HG03442 (cell line): Measurements from ENCODE around the gene ASTN2.

ENCODE experiments used
- ATAC-seq: cut with Tn5 transposase; IDR thresholded peaks from one replicate; pipeline ENCODE4 v1.9.1; 2021; ENCODE audit warnings: mild to moderate bottlenecking, moderate library complexity; ENCODE audit not compliant: unreplicated experiment

Gene ASTN2

DNA sequence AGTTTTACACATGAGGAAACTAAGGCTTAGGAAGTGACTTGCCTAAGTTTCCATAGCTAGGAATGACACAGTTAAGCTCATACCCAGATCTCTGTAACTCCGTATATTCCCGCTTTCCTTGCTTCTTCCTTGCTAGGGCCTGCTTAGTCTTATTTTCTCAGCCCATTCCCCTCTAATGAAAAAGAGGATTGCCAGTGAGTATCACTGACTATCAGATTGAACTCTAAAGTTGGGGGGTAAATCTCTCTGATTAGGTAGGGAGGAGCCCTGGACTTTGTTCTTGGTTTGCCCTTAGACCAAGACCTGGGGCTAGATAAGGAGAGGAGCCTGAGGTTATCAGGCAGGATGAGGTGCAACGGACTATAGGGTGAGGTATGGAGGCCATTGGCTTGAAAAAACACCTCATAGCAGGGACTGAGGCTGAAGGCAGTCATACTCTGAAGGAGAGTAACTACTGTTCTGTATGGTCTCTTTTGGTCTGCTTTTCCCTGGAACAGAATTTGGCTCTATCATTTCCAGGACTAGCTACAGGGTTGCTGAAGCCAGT is 725.3 kb downstream of the ASTN2 start:
- no peak for ATAC-seq

DNA sequence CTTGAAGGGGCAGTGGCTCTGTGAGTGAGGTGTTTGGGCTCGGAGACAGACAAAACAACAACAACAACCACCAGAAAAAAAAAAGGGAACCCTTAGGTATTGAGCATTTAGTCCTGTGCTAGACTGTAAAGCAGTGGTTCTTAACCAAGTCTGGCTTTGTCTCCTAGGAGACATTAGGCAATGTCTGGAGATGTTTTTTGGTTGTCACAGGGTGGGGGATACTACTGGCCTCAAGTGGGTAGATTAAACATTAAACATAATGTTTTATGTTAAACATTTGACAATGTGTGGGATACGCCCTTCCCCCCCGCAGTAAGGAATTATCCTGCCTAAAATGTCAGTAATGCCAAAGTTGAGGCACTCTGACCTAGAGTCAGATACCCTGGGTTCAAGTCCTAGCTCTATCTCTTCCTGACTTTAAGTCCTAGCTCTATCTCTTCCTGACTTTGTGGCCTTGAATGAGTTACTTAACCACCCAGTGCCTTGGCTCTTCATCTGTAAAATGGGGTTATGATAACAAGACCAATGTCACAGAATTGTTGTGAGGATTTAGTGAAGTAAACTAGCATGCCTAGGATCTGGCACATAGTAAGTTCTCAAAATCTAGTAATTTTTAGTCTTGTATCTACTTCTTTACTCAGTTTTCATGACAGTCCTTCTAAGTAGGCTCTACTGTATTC is 725.9 kb downstream of the ASTN2 start:
- ATAC-seq, result no peak

DNA sequence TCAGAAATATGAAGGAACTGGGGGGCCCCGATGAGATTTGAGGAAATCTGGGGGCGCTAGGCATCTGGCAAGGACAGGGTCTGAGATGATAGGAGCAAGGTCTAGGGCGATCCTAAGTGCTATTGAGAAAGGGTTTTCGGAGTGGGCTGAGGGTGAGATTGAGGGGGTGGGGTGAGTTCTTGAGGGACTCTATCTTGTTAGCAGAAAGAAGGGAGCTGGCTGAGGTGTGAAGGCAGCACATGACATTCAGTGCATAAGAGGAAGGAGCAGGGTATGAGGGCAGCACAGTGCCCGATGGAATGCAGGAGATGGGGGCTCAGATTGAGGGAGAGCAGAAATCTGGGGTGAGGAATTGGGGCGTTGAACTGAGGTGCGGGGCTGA is 727.1 kb downstream of the ASTN2 start:
- ATAC-seq, result no peak

DNA sequence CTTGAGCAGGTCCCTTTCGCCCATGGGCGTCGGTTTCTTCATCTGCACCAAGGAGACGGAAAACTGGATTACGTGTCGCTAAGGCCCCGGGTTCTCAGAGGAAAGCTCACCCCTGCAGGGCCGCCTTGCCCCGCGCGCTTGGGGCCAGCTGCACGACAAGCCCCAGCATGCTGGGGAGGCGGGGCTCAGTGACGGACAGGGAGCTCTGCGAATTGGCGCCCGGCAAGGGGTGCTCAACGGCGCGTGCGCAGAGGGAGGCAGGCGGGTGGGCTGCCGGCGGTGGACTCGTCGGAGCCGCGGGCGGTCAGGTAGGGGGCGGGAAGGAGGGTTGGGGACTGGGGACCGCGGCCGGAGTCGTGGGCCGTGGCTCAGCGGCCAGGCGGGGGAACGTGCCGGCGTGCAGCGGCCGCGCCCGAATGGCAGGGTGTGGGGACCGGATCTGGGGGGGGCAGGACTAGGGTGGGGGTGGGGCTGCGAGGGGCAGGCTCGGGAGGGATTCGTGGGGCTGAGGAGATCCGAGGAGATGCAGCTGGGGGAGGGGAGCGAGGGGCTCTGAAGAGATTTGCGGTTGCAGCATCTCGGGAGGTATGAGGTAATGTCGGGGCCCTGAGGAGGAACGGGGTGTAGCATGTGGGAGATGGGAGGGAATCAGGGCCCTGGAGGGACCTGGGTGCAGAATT is 727.6 kb downstream of the ASTN2 start, which contains the start of gene TRIM32:
Gene TRIM32 (plus strand): TSS at position 232 of the 680 bp plus-strand sequence. CDS start 10,438 bp downstream, outside the sequence.
- peak; percentile 98 for ATAC-seq

DNA sequence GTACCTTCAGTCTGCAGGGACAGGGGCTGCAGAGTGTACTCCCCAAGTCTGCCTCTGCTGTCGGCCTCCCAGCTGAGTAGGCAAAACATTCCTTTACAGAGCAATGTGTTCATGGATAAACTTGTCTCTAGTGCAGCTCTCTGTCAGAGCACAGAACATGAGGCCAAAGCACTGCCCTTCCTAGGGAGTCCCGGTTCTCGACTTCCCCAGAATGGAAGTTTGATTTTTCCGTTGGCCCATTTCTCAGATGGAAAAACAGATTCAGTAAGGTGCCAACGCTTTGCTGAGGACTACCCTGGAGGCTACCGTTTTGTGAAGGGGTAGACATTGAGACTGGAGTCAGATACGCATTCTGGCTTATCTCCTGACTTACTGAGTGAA is 728.2 kb downstream of the ASTN2 start:
- peak; percentile 33 for ATAC-seq

DNA sequence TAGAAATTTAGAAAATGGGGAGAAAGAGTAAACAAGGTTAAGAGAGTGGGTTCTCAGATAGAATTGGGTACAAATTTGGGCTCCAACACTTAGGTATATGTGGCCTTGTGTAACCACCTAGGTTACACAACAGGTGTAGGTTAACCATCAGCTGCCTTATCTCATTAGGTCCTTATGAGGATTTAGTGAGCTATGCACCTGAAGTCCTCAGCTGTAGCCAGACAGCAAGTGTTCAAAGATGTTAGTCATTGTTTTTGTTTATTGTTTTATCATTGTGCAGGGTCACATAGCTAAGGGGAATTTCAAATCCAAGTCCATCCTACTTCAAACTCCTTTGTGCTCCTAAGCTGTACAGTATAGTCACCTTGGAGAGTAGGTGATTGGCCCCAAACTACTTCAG is 728.7 kb downstream of the ASTN2 start:
- ATAC-seq, result no peak

DNA sequence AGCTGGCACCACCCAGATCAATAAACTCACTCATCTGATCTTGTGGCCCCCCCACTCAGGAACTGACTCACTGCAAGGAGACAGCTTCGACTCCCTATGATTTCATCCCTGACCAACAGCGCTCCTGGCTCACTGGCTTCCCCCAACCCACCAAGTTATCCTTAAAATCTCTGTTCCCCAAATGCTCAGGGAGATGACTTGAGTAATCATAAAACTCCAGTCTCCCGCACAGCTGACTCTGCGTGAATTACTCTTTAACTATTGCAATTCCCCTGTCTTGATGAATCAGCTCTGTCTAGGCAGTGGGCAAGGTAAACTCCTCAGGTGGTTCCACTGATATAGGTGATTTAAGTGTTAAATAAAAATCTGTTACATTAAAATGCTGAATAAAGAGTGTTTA is 729.7 kb downstream of the ASTN2 start:
- ATAC-seq, result no peak

DNA sequence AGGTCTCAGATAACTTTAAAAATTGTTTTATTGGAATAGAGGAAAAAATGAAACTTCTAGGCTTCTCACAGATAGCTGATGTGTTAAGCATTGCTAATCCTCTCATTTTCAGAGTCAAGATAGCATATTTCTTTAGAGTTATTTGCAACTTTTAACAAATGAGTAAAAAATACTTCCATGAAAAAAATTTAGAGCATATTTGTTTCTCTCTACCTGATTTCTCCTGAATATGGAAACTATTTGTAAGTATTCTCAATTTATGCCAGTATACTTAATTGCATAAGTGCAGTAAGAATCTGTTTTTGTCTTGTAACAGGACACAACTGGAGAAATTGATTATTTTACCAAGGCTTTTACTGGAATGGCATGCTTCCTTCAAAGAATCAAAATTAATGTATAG is 731.3 kb downstream of the ASTN2 start:
- no peak for ATAC-seq

DNA sequence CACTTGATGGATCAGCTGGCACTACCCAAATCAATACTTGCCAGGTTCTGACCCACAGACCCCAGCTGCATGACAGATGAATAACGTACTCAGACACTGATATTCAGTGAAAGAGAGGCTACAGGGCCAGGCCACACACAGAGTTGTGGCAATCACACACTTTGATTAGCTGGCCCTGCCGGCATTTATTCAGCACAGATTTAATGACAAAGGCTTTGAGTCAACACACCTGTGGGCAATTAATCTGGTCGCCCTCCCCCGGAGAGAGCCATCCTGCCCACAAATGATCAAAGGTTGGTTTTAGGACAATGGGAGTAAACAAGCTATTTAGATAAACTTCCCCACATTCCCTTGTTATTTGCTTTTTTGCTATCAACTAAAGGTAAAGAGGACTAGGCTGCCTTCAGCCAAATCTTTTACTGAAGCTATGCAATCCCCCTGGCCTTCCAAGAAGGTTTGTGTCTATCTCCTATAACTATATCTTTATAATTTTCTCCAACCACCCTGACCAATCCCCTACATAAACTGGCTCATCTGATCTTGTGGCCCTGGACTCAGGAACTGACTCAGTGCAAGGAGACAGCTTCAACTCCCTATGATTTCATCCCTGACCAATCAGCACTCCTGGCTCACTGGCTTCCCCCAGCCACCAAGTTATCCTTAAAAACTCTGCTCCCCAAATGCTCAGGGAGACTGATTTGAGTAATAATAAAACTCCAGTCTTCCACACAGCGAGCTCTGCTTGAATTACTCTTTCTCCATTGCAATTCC is 740.5 kb downstream of the ASTN2 start:
- no peak for ATAC-seq

DNA sequence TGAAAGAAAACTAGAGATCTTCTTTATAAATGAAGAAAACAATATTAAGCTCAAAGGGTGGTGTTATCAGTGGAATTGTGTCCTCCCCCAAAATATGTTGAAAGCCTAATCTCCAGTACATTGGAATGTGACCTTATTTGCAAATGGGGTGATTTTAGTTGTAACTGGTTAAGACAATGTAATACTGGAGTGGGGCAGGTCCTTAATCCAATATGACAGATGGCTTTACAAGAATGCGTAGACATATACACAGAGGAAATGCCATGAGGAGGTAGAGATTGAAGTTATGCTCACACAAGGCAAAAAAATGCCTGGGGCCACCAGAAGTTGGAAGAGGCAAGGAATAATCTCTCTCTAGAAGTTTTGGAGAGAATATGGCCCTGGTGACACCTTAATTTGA is 741.5 kb downstream of the ASTN2 start:
- ATAC-seq, result no peak

DNA sequence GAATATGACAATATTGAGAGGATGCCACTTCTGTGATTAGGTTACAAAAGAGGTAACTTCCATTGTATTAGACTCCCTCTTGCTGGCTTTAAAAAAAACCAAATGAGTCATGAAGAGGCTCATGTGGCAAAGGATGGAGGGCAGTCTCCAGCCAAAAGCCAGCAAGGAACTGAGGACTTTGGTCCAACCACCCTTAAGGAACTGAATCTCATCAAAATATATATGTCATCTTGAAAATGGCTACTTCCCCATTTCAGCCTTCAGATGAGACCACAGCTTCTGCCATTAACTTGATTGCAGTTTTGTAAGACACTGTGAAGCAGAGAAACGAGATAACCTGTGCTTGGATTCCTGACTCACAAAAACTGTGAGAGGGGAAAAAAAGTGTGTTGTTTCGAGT is 743.3 kb downstream of the ASTN2 start:
- ATAC-seq, result no peak

DNA sequence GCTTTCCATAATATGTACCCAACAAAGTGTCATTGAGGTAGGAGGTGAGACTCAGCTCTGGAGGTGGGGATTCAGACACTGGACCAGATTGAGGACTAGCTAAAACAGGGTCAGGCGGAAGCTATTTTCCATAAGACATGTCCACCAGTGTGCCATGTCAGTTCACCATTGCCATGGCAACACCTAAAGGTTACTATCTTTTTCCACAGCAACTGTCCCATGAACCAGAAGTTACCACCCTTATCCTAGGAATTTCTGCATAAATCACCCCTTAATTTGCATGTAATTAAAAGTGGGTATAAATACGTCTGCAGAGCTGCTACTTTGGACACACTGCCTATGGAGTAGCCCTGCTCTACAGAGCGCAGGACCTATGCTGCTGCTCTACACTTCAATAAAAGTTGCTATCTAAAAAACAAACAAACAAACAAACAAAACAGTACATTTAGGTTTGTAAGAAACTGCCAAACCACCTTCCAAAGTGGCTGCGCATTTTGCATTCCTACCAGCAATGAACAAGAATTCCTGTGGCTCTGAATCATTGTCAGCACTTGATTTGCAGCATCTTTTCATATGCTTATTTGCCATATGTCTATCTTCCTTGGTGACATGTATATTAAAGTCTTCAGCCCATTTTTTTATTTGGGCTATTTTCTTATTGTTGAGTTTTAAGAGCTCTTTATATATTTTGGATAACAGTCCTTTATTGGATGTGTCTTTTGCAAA is 745.7 kb downstream of the ASTN2 start:
- ATAC-seq, result no peak

DNA sequence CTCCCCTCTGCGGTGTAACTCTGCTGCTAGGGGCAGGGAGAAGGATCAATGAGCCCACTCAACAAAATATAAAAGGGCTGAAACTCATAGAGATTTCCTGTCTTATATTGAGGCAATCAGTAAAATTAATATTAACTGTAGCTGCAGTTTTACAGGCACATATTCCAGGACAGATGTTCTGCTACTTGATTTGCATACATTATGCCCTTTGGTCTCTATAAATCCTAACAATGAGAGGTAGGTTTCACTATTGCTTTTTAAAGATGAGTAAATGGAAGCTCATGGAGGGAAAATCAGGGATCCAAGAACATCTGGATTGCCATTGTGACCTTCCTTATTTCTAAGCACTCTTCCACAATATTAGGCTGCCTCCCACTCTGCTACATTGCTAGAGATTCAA is 751.3 kb downstream of the ASTN2 start:
- ATAC-seq, result no peak

DNA sequence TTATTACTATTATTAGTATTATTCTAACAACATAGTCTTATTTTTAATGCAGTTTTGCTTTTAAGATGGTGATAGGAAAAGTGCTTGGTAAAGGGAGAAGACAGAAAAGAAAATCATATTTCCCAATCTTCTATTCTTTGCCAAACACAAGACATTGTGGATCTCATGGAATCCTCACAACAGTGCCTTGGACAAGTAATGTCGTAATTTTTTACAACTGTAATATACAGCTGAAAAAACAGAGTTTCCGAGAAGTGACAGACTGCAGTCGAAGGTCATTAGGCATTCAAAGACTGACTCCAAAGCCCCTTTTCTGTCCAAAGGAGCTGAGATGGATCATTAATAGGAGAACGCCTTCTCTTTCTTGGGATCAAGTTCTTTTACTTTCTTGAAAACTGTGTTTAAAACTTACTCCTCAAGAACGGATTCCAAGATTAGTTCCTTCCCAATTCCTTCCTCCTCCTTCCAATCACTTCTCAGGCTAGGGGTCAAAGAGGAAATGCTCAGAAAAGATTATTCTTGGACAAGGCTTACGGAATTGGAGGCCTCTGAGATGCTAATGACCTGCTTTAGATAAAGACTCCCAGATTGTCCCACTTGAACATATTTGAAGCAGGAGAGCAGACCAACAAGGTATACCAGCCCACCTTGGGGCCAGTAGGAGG is 752.1 kb downstream of the ASTN2 start:
- no peak for ATAC-seq

DNA sequence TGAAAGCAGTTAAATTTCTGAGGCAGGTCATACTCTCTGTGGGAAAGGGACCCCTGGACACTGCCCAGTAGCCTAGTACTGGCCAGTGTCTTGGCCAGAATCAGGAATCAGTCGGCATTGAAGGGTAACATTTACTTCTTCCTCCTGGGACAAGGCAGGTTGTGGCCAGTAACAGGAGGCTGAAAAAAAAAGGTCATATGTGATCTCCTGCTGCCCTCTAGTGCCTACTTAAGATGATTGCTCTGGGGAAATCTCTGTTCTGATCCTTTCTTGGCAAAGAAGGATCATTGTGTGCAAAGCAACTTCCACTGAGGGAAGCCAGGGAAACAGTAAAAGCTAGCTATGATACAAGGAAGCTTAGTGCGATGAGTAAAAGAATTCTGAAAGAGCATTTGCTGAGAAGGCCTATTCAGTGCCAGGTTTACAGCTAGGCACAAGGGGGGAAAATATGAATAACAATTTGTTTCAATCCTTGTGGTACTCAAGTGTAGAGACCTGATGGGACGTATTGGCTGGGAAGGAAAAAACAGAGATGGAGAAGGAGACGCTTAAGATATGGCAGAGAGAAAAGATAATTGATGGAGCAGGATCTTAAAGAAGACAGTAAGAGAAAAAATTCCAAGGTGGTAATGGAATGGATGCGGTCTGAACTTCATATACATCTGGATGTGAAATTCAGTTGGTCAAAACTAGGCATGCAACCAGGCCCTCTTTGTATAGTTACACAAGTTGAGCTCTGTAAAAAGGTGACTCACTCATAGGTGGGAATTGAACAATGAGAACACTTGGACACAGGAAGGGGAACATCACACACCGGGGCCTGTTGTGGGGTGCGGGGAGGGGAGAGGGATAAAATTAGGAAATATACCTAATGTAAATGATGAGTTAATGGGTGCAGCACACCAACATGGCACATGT is 753.6 kb downstream of the ASTN2 start:
- peak; percentile 93 for ATAC-seq

DNA sequence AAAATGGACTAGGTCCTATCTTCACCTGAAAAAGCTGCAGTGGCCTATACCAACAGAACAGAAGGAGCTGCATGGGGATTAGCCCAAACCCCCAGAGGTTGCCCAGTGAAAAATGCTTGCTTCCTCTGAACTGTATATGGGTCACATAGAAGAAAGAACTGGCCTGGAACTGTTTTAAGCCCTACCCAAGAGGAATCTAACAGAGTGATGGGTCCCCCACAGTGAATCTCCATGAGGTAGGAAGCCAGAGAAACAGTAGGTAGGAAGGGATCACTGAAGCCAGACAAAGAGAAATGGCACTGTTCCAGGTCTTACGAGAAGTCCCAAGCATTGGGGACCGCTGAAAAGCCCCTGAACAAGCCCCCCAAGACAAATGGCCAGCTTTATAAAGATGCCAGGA is 756.6 kb downstream of the ASTN2 start:
- ATAC-seq, result no peak

DNA sequence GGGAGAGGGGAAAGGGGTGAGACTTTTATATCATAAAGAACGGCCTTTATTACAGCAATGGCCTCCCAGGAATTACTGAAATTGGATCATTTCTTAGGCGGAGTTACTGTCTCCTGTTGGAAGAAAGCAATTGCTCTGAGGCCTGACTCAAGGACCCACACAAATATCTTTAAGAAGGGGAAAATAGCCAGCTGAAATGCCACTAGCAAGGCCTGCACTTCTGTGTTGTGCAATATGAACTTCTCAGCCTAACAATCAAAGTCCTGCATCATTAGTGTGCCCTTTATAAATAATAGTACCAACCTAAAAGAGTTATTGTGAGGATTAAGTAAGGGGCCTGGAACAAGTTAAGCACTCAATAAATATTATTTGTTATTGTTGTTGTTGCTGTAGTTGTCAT is 757.9 kb downstream of the ASTN2 start:
- ATAC-seq, result no peak

DNA sequence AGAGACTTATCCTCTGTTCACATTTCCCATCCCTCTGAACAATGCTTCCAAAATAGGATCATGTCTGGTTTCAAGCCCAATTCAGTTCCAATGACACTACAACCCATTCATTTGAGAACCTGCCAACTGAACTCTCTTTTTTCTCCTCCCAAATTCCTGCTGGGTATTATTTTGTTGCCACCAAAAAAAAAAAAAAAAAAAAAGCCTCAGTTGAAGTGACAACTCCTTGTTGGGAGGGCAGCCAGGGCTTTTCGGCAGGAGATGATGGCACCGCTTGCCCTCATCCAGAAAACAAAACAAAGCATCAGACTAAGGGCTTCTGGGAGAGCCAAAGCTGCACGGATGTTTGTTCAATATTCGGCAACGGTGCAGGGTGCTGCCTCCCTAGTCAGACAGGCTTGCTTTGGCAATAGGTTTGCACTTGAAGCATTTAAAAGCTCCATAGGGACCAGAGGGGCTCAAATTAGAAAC is 758.3 kb downstream of the ASTN2 start:
- no peak for ATAC-seq

DNA sequence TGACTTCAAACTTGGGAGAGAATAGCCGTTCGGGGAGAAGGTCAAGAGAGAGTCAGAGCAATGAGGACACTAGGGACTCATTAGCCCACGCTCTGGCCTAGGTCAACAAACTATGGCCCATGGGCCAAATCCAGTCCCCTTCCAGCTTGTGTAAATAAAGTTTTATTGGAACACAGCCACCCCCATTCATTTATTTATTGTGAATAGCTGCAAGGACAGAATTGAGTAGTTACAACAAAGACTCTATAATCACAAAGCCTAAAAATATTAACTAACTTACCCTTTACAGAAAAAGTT is 760.9 kb downstream of the ASTN2 start:
- ATAC-seq, result no peak
